H9 (cell line): ENCODE results near the gene TBXAS1. TPM values are rescaled to one million over a fixed set of nuclear protein-coding genes. Genes with fewer than 3 reads are reported as not detected.

ENCODE experiments used
- DNase-seq: peaks from one replicate; pipeline ENCODE4 v3.0.0-alpha.2; 2017
- H2AFZ ChIP-seq: one replicate; pipeline ENCODE4 v1.6.1; 2013; ENCODE audit warnings: mild to moderate bottlenecking, low read length, control low read depth, moderate library complexity
- H2AK5ac ChIP-seq: 2 replicates; pipeline ENCODE4 v1.6.1; 2013; ENCODE audit warnings: low read length, control low read depth, mixed read lengths; ENCODE audit not compliant: insufficient read length
- H2BK120ac ChIP-seq: one replicate; pipeline ENCODE4 v1.6.1; 2013; ENCODE audit warnings: low read depth, mild to moderate bottlenecking, low read length, control low read depth, inconsistent platforms; ENCODE audit not compliant: poor library complexity, severe bottlenecking
- H2BK12ac ChIP-seq: 2 replicates; pipeline ENCODE4 v1.6.1; 2013; ENCODE audit warnings: low read length, control low read depth, mixed read lengths, low read depth; ENCODE audit not compliant: insufficient read length
- H2BK15ac ChIP-seq: 2 replicates; pipeline ENCODE4 v1.6.1; 2013; ENCODE audit warnings: low read depth, low read length, control low read depth
- H2BK20ac ChIP-seq: one replicate; pipeline ENCODE4 v1.6.1; 2013; ENCODE audit warnings: low read depth, mild to moderate bottlenecking, low read length, control low read depth, inconsistent platforms; ENCODE audit not compliant: poor library complexity, severe bottlenecking
- H2BK5ac ChIP-seq: 2 replicates; pipeline ENCODE4 v1.6.1; 2013; ENCODE audit warnings: low read length, control low read depth, mixed read lengths; ENCODE audit not compliant: insufficient read length
- H3K14ac ChIP-seq: 2 replicates; pipeline ENCODE4 v1.6.1; 2013; ENCODE audit warnings: low read length, control low read depth; ENCODE audit not compliant: insufficient read depth
- H3K18ac ChIP-seq: 2 replicates; pipeline ENCODE4 v1.6.1; 2013; ENCODE audit warnings: low read depth, mild to moderate bottlenecking, mixed read lengths, low read length, control low read depth; ENCODE audit not compliant: insufficient read length
- H3K23ac ChIP-seq: 2 replicates; pipeline ENCODE4 v1.6.1; 2013; ENCODE audit warnings: low read length, control low read depth, mixed read lengths, low read depth; ENCODE audit not compliant: insufficient read length
- H3K23me2 ChIP-seq: 2 replicates; pipeline ENCODE4 v1.6.1; 2013; ENCODE audit warnings: low read depth, mild to moderate bottlenecking, mixed read lengths, low read length, control low read depth; ENCODE audit not compliant: insufficient read length, poor library complexity, severe bottlenecking
- H3K27ac ChIP-seq: 2 replicates; pipeline ENCODE4 v1.5.1; 2013; ENCODE audit warnings: low read length, control low read depth, mixed read lengths, low read depth; ENCODE audit not compliant: insufficient read length
- H3K27me3 ChIP-seq: 2 replicates; pipeline ENCODE4 v1.6.1; 2013; ENCODE audit warnings: low read length, control low read depth, inconsistent platforms; ENCODE audit not compliant: insufficient read depth
- H3K4ac ChIP-seq: 2 replicates; pipeline ENCODE4 v1.6.1; 2013; ENCODE audit warnings: low read depth, mild to moderate bottlenecking, control low read depth, inconsistent platforms, low read length, moderate library complexity
- H3K4me1 ChIP-seq: 2 replicates; pipeline ENCODE4 v1.6.1; 2013; ENCODE audit warnings: low read length, control low read depth, inconsistent platforms; ENCODE audit not compliant: insufficient read depth
- H3K4me2 ChIP-seq: 2 replicates; pipeline ENCODE4 v1.6.1; 2013; ENCODE audit warnings: low read length, control low read depth, mixed read lengths; ENCODE audit not compliant: insufficient read length, insufficient read depth
- H3K56ac ChIP-seq: 2 replicates; pipeline ENCODE4 v1.6.1; 2013; ENCODE audit warnings: low read depth, mild to moderate bottlenecking, mixed read lengths, low read length, control low read depth; ENCODE audit not compliant: insufficient read length
- H3K79me1 ChIP-seq: 2 replicates; pipeline ENCODE4 v1.6.1; 2013; ENCODE audit warnings: low read depth, mild to moderate bottlenecking, moderate library complexity, low read length, control low read depth, inconsistent platforms; ENCODE audit not compliant: insufficient read depth, poor library complexity, severe bottlenecking
- H3K79me2 ChIP-seq: 2 replicates; pipeline ENCODE4 v1.6.1; 2013; ENCODE audit warnings: low read length, control low read depth, inconsistent platforms; ENCODE audit not compliant: insufficient read depth
- H3K9ac ChIP-seq: 2 replicates; pipeline ENCODE4 v1.6.1; 2013; ENCODE audit warnings: low read length, control low read depth, mixed read lengths; ENCODE audit not compliant: insufficient read length; ENCODE audit errors: extremely low read depth
- H3K9me3 ChIP-seq: one replicate; pipeline ENCODE4 v1.6.1; 2013; ENCODE audit warnings: low read depth, low read length, inconsistent platforms; ENCODE audit not compliant: control insufficient read depth
- H3T11ph ChIP-seq: one replicate; pipeline ENCODE4 v1.6.1; 2013; ENCODE audit warnings: mild to moderate bottlenecking, low read length, control low read depth, inconsistent platforms
- H4K20me1 ChIP-seq: one replicate; pipeline ENCODE4 v1.6.1; 2013; ENCODE audit not compliant: control insufficient read depth, insufficient read length, insufficient read depth
- H4K5ac ChIP-seq: 2 replicates; pipeline ENCODE4 v1.6.1; 2013; ENCODE audit warnings: low read depth, mild to moderate bottlenecking, mixed read lengths, low read length, control low read depth; ENCODE audit not compliant: insufficient read length
- H4K8ac ChIP-seq: replicated peaks from 2 replicates; pipeline ENCODE4 v1.6.1; 2013; ENCODE audit warnings: low read length, control low read depth, mixed read lengths, low read depth; ENCODE audit not compliant: insufficient read length
- H4K91ac ChIP-seq: 2 replicates; pipeline ENCODE4 v1.6.1; 2013; ENCODE audit warnings: low read depth, mild to moderate bottlenecking, moderate library complexity, mixed read lengths, low read length, control low read depth; ENCODE audit not compliant: insufficient read length
- H3K27ac Mint-ChIP-seq, 3 experiments: 2 replicates in 2 of 3; 3 replicates in 1 of 3; pipeline ENCODE4 v1.8.0; 2020 to 2021; ENCODE audit warnings: mixed read lengths in 3 of 3, mild to moderate bottlenecking in 1 of 3, moderate library complexity in 1 of 3
- H3K27me3 Mint-ChIP-seq: 2 replicates; pipeline ENCODE4 v1.8.0; 2021; ENCODE audit warnings: low read depth, mild to moderate bottlenecking, moderate library complexity, mixed read lengths
- H3K36me3 Mint-ChIP-seq, 3 experiments: 2 replicates in 2 of 3; 3 replicates in 1 of 3; pipeline ENCODE4 v1.8.0; 2020 to 2021; ENCODE audit warnings: low read depth in 3 of 3, mixed read lengths in 3 of 3; ENCODE audit not compliant: insufficient read depth in 1 of 3
- H3K4me1 Mint-ChIP-seq, 2 experiments: 2 replicates each; pipeline ENCODE4 v1.8.0; 2020; ENCODE audit warnings: mixed read lengths in 2 of 2
- H3K4me3 Mint-ChIP-seq, 2 experiments: 2 replicates in 1 of 2; 3 replicates in 1 of 2; pipeline ENCODE4 v1.8.0; 2020 to 2021; ENCODE audit warnings: mild to moderate bottlenecking in 2 of 2, mixed read lengths in 2 of 2, moderate library complexity in 1 of 2
- H3K9me3 Mint-ChIP-seq, 2 experiments: 2 replicates in 1 of 2; 3 replicates in 1 of 2; pipeline ENCODE4 v1.8.0; 2020; ENCODE audit warnings: mild to moderate bottlenecking in 2 of 2, mixed read lengths in 2 of 2, moderate library complexity in 1 of 2
- CTCF ChIP-seq: fragments of 200-600 bp; sonication (generic); conservative IDR thresholded peaks from 3 replicates; pipeline ENCODE4 v1.8.0; 2021; ENCODE audit warnings: antibody characterized with exemption, mild to moderate bottlenecking
- WGBS: extraction: QIAGEN DNeasy Blood & Tissue Kit; methylation state at CpG from one replicate; pipeline ENCODE4 v1.1.7; 2013; ENCODE audit warnings: missing lambda C conversion rate, low lambda C conversion rate, mixed read lengths; ENCODE audit not compliant: insufficient read length; ENCODE audit errors: extremely low coverage; 5-methylcytosine and 5-hydroxymethylcytosine counted together
- total RNA-seq: library from RNA; stranded (reverse); gene quantifications from 2 replicates; pipeline ENCODE4 v1.2.1, GENCODE V29; 2021

The TBXAS1 gene
- total RNA-seq, 1 experiment from 2014 or later: 0.39 TPM

GRCh38 chr7:139886206-139886605, 57.1 kb downstream of the TBXAS1 start:
- TF ChIP-seq CTCF: no peak
- H3K4ac ChIP-seq: no peak overlapping the region
- no peaks in the 10 kb centered on the region for H4K20me1 ChIP-seq
- no peak overlapping the region for H3K4me3 Mint-ChIP-seq
- no peak overlapping the region for H3K27ac ChIP-seq
- H3K18ac ChIP-seq: no peak overlapping the region
- H2AFZ ChIP-seq: no peak overlapping the region
- no peak overlapping the region for H3K14ac ChIP-seq
- H3K36me3 Mint-ChIP-seq: no peaks in the 10 kb centered on the region
- H3K27ac Mint-ChIP-seq: no peak overlapping the region
- H3K79me1 ChIP-seq: no peaks in the 10 kb centered on the region
- no peak overlapping the region for H2AK5ac ChIP-seq
- no peak overlapping the region for H2BK15ac ChIP-seq
- H3K4me2 ChIP-seq: no peak overlapping the region
- H2BK20ac ChIP-seq: no peak overlapping the region
- no peak overlapping the region for H4K8ac ChIP-seq
- H4K91ac ChIP-seq: no peak overlapping the region
- H3K27me3 ChIP-seq: no peaks in the 10 kb centered on the region
- H2BK120ac ChIP-seq: no peak overlapping the region
- H3T11ph ChIP-seq: no peak overlapping the region
- no peaks in the 10 kb centered on the region for H3K9me3 ChIP-seq
- no CpG with 5 or more reads among the region's 2 CpGs for WGBS
- no peak overlapping the region for H4K5ac ChIP-seq
- H3K79me2 ChIP-seq: no peaks in the 10 kb centered on the region
- no peaks in the 10 kb centered on the region; the same call in 1 of the 2 replicates for H3K27me3 Mint-ChIP-seq
- H3K4me1 Mint-ChIP-seq: no peaks in the 10 kb centered on the region
- no peak for DNase-seq
- H3K23ac ChIP-seq: no peak overlapping the region
- H2BK12ac ChIP-seq: no peak overlapping the region
- no peak overlapping the region for H2BK5ac ChIP-seq
- no peaks in the 10 kb centered on the region for H3K4me1 ChIP-seq
- H3K56ac ChIP-seq: no peak overlapping the region
- peaks cover 0 to 1% of the 10 kb centered on the region in 2 experiments; a peak in 2 of 5 replicates for H3K9me3 Mint-ChIP-seq
- H3K9ac ChIP-seq: no peak overlapping the region
- no peaks in the 10 kb centered on the region for H3K23me2 ChIP-seq
